Transverse colon (tissue), 4 donors: ENCODE results near the gene DHDDS. TPM values are rescaled to one million over a fixed set of nuclear protein-coding genes. Genes with fewer than 3 reads are reported as not detected.
"Not testable (repeated sequence)": the region's sequence is repeated elsewhere in the genome, so short reads cannot be mapped to it uniquely, and the experiment has no call there.

Source experiments
- DNase-seq: peaks from one replicate; pipeline ENCODE4 v3.0.0-alpha.2; 2019
- H3K27ac ChIP-seq, 4 donors: fragments of 200-600 bp; sonication (generic); 2 replicates each; pipeline ENCODE4 v1.5.1; 2016 to 2018; ENCODE audit warnings: inconsistent platforms in 4 of 4
- H3K27me3 ChIP-seq: fragments of 200-600 bp; sonication (generic); 2 replicates; pipeline ENCODE4 v1.5.1; 2017; ENCODE audit warnings: inconsistent platforms
- H3K36me3 ChIP-seq, 4 donors: fragments of 200-600 bp; sonication (generic); 2 replicates each; pipeline ENCODE4 v1.5.1; 2017 to 2019; ENCODE audit warnings: inconsistent platforms in 4 of 4
- H3K4me1 ChIP-seq, 4 donors: fragments of 200-600 bp; sonication (generic); 2 replicates each; pipeline ENCODE4 v1.5.1; 2017 to 2020; ENCODE audit warnings: inconsistent platforms in 4 of 4
- H3K4me3 ChIP-seq, 4 donors: fragments of 200-600 bp; sonication (generic); 1 replicate in 1 of 4; 2 replicates in 3 of 4; pipeline versions ENCODE4 v1.5.1 to v1.6.1; 2017 to 2019; ENCODE audit warnings: inconsistent platforms in 4 of 4
- H3K9me3 ChIP-seq, 2 donors: fragments of 200-600 bp; sonication (generic); 2 replicates each; pipeline ENCODE4 v1.5.1; 2017 to 2019; ENCODE audit warnings: inconsistent platforms in 2 of 2
- EP300 ChIP-seq: sonication (generic); formaldehyde crosslinking; IDR thresholded peaks from one replicate; pipeline ENCODE4 v1.6.1; 2017; ENCODE audit warnings: antibody characterized with exemption, low read depth
- POLR2A ChIP-seq: fragments of 450-650 bp; IDR thresholded peaks from one replicate; pipeline ENCODE4 v1.6.1; 2016; ENCODE audit warnings: antibody characterized with exemption, mild to moderate bottlenecking, moderate library complexity
- POLR2AphosphoS5 ChIP-seq, 3 donors: sonication (generic); formaldehyde crosslinking; IDR thresholded peaks; one replicate each; pipeline ENCODE4 v1.6.1; 2016; ENCODE audit warnings: antibody characterized with exemption in 3 of 3
- WGBS, 2 donors: methylation state at CpG; one replicate each; pipeline ENCODE4 v1.1.5; 2018; ENCODE audit warnings: low coverage in 1 of 2; 5-methylcytosine and 5-hydroxymethylcytosine counted together
- in situ Hi-C, 4 donors: fragments of 200-750 bp; cut with MboI; loops; one replicate each; pipeline versions ENCODE4 v1.15.0 to v1.15.1; 2017; ENCODE audit warnings: low sequenced_read_pairs in 3 of 4, low pct_ligation_motif_present in 1 of 4, low pct_unique_long_range_greater_than_20kb in 1 of 4
- intact Hi-C: fragments of 100-400 bp; cut with DNase I; formaldehyde crosslinking; loops from one replicate; pipeline ENCODE4 v1.15.1; 2023; ENCODE audit warnings: low total_unique reads
- total RNA-seq, 4 donors: library from RNA; depleted of rRNA; stranded (reverse); fragments of >200 nt; gene quantifications; one replicate each; pipeline ENCODE4 v1.1.0, GENCODE V29; 2016
- TF ChIP-seq, protein P1 (sequence below), 5 experiments: fragments of 200-600 bp in 3 of 5; fragments of 450-650 bp in 2 of 5; sonication (generic) in 3 of 5; IDR thresholded peaks; 1 replicate in 2 of 5; 2 replicates in 3 of 5; pipeline ENCODE4 v1.5.1; 2016 to 2017; ENCODE audit warnings: antibody characterized with exemption in 5 of 5, inconsistent platforms in 3 of 5, mild to moderate bottlenecking in 2 of 5, moderate library complexity in 1 of 5

Gene DHDDS
- 100 to 1,000 TPM in 3 of 4 donors, 10 to 100 TPM in 1; 83.4 to 204 (median 131) TPM for total RNA-seq

DNA sequence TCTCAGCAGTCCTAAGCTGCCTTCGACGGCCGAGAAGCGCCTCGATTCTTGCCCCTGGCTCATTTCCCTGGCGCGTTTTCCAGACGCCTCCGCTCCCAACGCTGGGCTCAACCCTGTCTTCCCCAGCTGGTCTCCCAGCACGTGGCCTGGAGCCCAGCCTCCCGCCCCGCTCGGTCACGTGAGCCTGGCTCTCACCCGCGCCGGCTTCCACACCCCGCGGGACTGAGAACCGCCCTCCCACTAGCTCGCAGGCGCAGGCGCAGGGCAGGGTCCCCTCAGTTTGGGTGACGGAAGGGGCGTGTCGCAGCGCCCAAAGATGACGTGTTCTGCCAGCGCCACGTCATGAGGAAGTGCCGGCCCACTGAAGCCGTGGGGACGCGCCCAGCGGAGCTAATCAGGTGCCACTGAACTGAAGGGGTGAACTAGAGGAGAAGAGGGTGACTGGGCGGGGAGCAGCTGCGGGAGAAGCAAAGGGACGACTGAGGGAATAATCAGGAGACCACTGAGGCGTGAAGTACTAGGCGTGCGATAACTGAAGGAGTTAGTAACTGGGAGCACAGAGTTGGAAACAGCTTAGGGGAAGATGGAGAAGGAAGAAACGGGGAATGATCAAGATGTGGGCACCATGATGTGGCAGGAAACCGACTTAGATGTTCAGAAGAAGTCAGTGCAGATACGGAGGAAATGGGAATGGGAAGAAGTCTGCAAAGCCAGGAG is at the start of gene DHDDS:
Gene DHDDS, plus strand, starts transcription at position 343 of the 717 bp plus-strand sequence. CDS start 625 bp downstream, outside the sequence.
- peak within 1 kb of the TSS; percentile 37 to 87 (median 68) for H3K4me3 ChIP-seq
- peak within 1 kb of the TSS; percentile 84 to 97 (median 90) for H3K27ac ChIP-seq
- no peaks in the 10 kb centered on the region for H3K27me3 ChIP-seq
- no peaks in the 10 kb centered on the region for H3K9me3 ChIP-seq
- intact Hi-C loops (no loop called here), in situ Hi-C loops (no loop called here)
- TF ChIP-seq POLR2AphosphoS5 (IDR thresholded peaks at IDR 0.05) (peak; percentile 95 to 99 (median 97)), EP300 (no peak), POLR2A (peak; percentile 97)
- peak; percentile 99 for DNase-seq
- 0% methylated on average over 3 to 45 of the region's 45 CpGs for WGBS, 2 donors
- H3K36me3 ChIP-seq = peaks cover 0 to 11% (median 5%) of the 10 kb centered on the region in 4 donors
- H3K4me1 ChIP-seq = peaks cover 4 to 30% (median 26%) of the 10 kb centered on the region in 4 donors

DNA sequence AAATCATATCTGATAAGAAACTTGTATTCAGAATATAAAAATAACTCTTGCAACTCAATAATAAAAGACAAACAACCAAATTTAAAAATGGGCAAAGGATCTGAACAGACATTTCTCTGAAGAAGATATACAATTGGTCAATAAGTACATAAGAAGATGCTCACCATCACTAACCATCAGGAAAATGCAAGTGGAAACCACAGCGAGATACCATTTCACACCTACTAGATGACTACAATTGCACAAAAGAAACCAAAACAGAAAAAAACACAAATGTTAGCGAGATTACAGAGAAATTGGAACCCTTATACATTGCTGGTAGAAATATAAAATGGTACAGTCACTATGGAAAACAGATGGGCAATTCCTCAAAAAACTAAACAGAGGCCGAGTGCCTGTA is 48.0 kb upstream of the DHDDS start:
- no peak for TF ChIP-seq POLR2AphosphoS5 (IDR thresholded peaks at IDR 0.05)
- TF ChIP-seq, protein P1, sequence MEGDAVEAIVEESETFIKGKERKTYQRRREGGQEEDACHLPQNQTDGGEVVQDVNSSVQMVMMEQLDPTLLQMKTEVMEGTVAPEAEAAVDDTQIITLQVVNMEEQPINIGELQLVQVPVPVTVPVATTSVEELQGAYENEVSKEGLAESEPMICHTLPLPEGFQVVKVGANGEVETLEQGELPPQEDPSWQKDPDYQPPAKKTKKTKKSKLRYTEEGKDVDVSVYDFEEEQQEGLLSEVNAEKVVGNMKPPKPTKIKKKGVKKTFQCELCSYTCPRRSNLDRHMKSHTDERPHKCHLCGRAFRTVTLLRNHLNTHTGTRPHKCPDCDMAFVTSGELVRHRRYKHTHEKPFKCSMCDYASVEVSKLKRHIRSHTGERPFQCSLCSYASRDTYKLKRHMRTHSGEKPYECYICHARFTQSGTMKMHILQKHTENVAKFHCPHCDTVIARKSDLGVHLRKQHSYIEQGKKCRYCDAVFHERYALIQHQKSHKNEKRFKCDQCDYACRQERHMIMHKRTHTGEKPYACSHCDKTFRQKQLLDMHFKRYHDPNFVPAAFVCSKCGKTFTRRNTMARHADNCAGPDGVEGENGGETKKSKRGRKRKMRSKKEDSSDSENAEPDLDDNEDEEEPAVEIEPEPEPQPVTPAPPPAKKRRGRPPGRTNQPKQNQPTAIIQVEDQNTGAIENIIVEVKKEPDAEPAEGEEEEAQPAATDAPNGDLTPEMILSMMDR (IDR thresholded peaks at IDR 0.05) = no peak
- TF ChIP-seq EP300 = no peak
- no peak for TF ChIP-seq POLR2A
- no peaks in the 10 kb centered on the region for H3K9me3 ChIP-seq
- no peak overlapping the region for H3K27ac ChIP-seq
- no peak overlapping the region for H3K4me3 ChIP-seq
- 43 to 74% methylated on average over 3 of the region's 3 CpGs for WGBS, 2 donors
- intact Hi-C loops = no loop called here
- no peaks in the 10 kb centered on the region for H3K27me3 ChIP-seq
- H3K36me3 ChIP-seq = no peaks in the 10 kb centered on the region
- DNase-seq = no peak
- in situ Hi-C loops = no loop called here
- no peaks in the 10 kb centered on the region for H3K4me1 ChIP-seq

- in situ Hi-C loops, H3K9me3 ChIP-seq, intact Hi-C loops, H3K4me3 ChIP-seq, H3K4me1 ChIP-seq, DNase-seq, H3K27me3 ChIP-seq, H3K27ac ChIP-seq, H3K36me3 ChIP-seq: not testable (repeated sequence)
- 83 to 91% methylated on average over 1 to 3 of the region's 3 CpGs for WGBS, 2 donors
Measured at GRCh38 chr1:26385063-26385462, 47.1 kb upstream of the DHDDS start.

DNA sequence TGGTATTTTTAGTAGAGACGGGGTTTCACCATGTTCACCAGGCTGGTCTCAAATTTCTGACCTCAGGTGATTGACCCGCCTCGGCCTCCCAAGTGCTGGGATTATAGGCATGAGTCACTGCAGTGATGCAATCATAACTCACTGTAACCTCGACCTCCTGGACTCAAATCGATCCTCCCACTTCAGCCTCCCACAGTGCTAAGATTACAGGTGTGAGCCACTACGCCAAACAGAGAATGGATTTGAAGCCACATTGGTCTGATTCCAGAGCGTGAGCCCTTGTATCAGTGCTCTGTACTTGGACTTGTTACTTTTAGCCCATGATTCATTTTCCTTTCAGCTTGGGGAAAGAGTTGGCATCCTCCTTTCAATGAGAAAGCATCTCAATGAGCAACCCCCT is 44.7 kb upstream of the DHDDS start:
- DNase-seq = peak; percentile 14
- Histone ChIP-seq H3K27me3 (no peaks in the 10 kb centered on the region), H3K4me1 (no peaks in the 10 kb centered on the region), H3K9me3 (no peaks in the 10 kb centered on the region), H3K27ac (no peak overlapping the region), H3K4me3 (no peak overlapping the region), H3K36me3 (no peaks in the 10 kb centered on the region)
- 47% methylated on average over 7 of the region's 7 CpGs; no CpG with 5 or more reads in 1 of the 2 donors for WGBS, 2 donors
- intact Hi-C loops (no loop called here), in situ Hi-C loops (no loop called here)
- TF ChIP-seq POLR2AphosphoS5 (IDR thresholded peaks at IDR 0.05) (no peak), EP300 (no peak), POLR2A (no peak)
- TF ChIP-seq, protein P1 (IDR thresholded peaks at IDR 0.05) = no peak

- intact Hi-C loops = no loop called here
- Histone ChIP-seq H3K4me1 (no peaks in the 10 kb centered on the region), H3K36me3 (no peaks in the 10 kb centered on the region), H3K27me3 (no peaks in the 10 kb centered on the region), H3K4me3 (no peak overlapping the region), H3K27ac (no peak overlapping the region), H3K9me3 (no peaks in the 10 kb centered on the region)
- 80 to 90% methylated on average over 2 to 7 of the region's 7 CpGs for WGBS, 2 donors
- DNase-seq = no peak
- in situ Hi-C loops = no loop called here
- TF ChIP-seq EP300 (no peak), POLR2A (no peak), POLR2AphosphoS5 (IDR thresholded peaks at IDR 0.05) (no peak)
- TF ChIP-seq, protein P1 (IDR thresholded peaks at IDR 0.05) = no peak
Measured at GRCh38 chr1:26388791-26389445, 43.2 kb upstream of the DHDDS start.
